NCI-H82 (cell line): ENCODE results near the gene RPA3.

Experiments
- DNase-seq: peaks from one replicate; lab custom pipeline; 2025; lab: John Stamatoyannopoulos, UW

Gene RPA3

DNA sequence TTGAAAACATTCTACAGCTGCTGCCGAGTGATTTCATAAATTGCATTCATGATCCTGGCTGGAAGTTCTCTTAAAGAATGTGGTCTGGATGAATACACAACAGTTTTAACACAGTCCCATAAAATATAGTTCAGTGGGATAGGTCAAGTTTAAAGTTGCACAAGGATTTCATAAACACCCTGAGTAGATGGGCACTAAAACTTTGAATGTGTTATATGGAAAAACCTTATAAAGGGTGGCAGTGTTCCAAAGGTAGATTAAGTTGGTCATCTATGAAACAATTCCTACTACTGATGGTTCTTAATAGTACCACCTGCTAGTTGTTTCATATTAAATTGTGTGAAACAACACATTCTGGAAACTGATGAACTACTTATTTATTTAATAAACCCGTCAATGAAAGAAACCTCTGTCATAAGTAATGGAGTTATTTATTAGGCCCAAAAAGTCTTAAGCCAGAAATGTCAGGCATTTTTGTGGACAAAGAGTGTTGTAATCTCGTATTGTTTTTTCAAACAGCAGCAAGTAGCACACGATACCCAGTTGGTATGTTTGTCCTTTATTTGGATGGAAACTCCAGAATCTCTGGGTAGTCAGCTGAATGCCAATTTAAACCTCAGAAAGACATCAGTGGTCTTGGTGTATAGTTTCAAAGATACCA is 14.3 kb upstream of the RPA3 start:
- no peak for DNase-seq

DNA sequence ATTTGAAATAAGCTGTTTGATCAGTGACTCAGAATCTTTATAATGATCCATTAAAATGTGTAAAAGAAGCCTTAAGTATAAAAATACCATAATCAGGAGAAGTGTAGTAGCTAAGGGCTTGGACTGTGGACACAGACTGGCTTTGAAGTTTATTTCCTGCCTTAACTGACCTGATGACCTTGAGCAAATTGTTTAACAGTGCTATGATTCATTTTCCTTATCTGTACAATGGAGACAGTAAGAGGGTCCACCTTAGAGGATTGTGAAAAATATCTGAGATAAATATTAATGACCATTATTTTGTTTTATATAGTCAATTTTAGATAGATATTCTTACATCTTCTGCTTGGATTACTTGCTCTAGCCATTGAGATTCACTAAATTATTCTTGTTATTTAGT is 13.3 kb upstream of the RPA3 start:
- DNase-seq: no peak

DNA sequence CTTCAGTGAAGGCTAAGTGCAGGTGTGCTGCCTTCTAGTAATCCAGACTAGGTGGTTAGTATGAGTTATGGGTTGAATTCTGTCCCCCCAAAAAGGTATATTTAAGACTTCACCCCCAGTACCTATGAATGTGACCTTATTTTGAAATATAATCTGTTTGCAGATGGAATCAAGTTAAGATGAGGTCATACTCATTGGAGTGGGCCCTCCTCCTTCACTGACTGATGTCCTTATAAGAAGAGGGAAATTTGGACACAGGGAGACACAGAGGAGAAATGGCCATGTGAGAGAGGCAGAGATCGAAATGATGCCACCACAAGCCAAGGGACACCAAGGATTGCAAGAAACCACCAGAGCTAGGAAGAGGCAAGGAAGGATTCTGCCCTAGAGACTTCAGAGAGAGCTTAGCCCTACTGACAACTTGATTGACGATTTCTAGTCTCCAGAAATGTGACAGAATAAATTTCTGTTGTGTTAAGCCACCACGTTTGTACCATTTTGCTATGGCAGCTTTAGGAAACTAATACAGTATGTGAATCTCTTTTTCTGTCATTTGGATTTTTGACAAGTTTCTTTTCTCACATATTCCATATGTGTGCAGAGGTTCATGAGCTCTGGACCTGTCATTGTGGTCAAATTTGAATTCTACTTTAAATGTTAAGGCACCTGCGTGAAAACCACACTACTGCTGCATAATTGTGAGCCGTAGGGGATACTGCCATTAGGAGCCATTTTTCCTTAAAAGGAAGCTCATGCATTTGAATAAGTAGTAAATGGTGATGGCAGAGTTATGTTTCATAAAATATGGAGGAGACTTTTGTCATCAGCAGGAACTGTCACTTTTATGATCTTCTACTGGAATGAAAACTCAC is 2.6 kb upstream of the RPA3 start:
- peak; percentile 52 for DNase-seq

DNA sequence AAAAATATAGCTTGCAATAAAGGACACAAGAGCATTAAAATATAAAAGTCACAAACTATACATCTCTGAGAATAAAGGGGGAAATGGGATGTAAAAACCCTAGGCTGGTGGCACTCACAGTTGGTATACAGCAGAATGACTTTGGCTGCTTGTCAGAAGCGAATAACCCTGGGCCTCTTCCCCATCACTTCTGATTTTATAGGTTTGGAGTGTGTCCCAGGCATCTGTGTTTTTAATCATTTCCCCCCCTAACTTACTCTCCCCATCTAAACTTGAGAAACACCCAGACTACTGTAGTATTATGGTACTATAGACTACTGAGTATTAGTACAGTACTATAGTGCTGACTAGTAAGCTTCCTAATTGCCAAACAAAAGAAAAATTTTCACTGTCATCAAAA is 1.8 kb upstream of the RPA3 start:
- peak; percentile 25 for DNase-seq

DNA sequence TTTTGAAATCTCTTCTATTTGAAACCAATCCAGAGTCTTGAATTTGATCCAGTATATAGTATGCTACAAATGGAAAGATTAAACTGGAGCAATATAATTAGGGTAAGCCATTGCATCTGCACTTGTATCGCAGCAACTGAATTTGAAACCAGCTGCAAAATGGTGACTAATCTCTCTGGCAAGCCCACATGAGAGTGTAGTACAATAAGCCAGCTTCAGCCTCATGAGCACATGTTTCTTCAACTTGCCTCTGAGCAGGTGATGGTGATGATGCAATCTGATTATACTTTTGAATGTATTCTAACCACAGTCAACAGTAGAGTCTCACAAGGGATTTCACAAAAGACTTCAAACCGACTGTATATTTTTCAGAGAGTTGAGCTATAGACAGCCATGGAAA is 829 bp upstream of the RPA3 start:
- peak; percentile 96 for DNase-seq

DNA sequence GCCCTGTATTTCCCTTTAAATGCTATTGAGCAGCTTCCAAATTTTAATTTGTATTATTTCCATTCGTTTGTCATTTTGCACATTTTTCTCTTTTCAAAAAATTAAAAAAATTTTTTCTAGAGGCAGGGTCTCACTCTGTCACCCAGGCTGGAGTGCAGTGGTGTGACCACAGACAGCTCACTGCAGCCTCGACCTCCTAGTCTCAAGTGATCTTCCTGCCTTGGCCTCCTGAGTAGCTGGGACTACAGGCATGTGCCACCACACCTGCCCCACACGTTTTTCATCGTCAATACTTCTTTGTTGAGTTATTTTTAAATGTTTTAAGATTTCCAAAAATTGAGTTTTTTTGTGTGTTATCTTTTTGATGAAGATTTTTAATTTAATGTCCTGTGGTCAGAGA is 4.7 kb downstream of the RPA3 start:
- no peak for DNase-seq

DNA sequence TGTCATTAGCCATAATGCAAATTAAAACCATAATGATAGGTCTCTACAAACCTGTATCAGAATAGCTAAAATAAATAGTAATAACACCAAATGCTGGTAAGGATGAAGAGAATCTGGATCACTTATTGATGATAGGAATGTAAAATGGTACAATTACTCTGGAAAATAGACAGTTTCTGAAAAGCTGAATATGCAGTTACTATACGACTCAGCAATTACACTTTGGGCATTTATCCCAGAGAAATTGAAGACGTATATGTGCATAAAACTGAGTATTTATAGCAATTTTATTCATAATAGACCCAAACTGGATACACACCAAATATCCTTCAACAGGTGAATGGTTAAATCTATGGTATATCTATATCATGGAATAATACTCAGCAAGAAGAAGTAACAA is 7.9 kb downstream of the RPA3 start:
- no peak for DNase-seq

DNA sequence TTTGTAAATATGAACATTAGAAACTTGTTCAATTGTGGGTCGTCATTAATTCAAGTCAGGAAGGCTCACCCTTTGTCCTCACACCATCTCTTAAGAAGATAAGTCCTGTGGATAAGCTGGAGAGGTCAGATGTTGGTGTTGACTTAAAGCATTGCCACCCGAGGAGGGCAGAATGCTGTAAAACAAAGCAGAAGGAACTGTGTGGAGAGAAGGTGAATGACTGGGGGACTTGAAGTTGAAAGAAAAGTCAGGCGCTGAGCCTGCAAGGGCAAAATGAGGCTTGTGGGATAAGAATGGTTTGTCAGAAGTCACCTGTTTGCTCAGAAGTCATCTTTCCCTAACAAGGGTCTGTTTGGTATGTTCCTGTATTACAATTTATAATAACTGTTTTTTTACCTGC is 9.1 kb downstream of the RPA3 start:
- peak; percentile 98 for DNase-seq

DNA sequence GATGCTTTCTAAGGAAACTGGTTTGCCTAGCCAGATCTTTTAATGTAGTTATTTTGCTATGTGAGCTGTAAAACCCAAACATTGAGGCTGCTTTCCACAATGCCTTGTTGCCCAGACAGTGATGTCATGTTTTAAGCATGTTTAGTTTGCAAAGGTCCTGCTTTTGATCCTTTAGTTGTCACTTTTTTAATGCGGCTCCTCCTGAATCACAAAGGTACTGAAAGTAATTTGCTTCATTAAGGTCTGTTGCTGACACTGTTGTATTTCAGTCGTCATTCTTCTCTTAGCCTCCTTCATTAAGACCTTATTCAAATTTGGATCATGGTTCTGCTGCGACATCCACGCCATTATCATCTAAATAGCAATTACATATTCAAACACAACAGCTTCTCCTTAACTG is 10.6 kb downstream of the RPA3 start:
- DNase-seq: peak; percentile 59

DNA sequence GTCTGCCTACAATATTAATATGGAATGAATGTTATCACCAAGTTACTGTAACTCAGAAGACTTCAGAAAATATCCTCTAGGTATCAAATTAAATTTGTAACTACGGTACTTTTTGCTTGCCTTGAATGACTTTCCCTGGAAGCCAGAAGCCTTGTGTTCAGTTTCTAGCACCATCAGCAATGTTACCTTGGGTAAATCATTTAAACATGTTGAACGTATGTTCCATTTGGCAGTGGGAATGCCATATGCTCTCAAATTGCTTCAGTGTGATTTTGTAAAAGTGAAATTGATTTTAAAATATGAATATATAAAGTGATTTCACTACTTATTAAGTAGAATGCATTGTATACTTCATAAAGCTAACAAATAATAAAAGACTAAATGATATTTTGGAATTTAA is 11.2 kb downstream of the RPA3 start:
- DNase-seq: peak; percentile 57

DNA sequence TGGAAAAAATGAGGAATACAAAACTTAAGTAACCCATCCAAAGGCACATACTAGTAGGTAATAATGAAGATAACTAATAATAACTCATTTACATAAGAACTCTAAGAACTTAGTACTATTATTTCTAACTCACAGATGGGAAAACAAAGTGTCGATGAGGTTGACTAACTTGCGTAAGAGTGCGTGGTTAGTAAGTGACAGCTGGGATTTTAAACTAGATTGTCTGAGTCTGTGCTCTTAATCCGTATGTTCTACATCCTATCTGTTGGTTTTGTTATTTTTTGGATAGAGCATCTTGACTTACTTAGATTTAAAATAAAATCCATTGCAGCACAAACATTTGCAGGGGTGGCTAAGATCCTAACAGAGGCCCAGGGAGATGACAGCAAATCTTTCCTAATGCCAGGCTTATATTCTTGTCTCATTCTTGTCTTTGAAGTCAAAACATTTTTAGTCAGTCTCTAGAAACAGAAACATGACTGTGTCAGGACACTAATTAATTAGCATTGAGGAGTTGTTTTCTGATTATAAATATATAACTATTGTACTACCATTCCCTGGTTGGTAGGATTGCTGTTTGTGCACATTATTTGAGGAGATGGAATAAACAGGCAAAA is 11.7 kb downstream of the RPA3 start:
- peak; percentile 86 for DNase-seq

DNA sequence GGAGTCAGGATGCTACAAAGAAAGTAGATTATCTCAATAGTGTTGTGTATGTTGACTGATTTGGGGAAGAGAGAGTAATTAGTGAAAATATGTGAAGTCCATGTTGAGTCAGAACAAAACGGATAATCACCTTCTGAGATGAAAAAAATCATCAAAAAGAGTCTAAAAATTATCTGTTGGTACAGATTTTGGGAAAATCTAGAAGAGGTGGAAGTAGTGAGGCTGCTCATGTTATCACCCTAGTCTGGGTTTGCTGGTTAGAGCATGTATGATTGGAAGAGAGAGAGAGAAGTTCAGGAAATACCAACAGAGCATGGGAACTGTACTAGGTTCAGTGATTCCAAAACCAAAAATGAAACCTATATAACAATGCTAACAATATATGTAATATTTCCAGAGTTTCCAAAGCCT is 12.3 kb downstream of the RPA3 start:
- peak; percentile 30 for DNase-seq

DNA sequence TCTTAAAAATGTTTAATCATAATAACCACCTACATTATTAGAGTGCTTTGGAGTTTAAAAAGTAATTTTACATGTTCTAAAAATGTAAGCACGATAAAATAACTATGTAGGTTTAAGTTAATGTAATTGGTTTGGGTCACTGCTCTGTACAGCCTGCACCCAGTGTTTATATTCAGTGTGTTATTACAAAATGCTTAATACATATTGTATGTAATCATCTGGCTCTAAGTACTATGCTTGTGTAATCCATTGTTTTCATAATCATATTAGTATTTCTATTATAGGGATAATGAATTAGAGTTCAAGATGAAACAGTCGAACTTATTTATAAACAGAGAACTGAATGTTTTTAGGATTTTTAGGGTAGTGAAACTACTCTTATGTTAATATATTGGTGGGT is 13.1 kb downstream of the RPA3 start:
- no peak for DNase-seq

DNA sequence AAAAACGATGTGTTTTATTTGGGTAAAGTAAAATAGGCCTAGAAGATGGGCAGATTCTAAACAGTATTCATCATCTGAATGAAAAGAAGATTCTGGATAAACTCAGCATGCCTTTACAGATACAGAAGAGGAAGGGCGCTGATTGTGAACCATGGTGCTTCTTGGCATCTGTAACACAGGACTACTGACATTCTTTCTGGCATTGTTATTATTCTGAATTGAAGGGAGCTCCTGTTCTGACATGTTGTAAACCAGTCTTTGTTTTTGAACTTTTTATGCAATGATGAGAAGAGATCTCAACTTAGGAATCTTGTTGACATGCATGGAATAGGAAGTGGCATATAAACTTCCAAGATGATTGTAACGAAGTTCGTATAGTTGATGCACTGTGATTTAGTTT is 13.5 kb downstream of the RPA3 start:
- DNase-seq: no peak

DNA sequence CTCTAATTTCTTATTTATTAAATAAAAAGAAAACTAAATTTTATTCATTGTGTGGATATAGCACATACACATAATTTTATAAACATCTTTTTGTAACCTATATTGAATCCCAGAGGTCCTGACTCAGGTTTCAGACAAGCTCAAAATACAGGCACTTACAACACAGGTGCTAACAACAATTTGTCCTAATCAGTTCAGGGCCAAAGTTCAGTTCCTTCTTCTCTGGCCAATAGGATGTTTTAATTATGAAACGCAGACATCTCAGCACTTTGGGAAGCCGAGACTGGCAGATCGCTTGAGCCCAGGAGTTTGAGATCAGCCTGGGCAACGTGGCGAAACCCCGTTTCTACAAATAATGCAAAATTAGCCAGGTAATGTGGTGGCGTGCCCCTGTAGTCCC is 15.0 kb downstream of the RPA3 start:
- no peak for DNase-seq

DNA sequence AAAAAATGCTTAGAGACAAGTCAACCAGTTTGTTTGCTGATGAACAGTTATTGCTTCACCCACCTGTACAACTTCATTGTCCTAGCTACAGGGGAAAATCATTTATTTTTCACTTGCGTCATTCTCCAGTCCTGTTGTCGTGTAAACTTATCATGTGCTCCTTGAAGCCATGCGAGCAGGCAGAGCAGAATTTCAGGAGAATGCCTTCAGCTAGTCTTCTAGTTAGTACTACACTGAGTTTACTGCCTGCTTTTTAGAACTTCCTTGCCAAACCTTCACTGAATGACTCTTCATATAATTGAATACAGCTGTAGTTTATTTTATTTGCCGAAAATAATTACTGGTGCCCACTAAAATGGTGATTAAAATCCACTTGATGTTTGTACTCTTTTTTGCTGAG is 15.6 kb downstream of the RPA3 start:
- DNase-seq: peak; percentile 9

DNA sequence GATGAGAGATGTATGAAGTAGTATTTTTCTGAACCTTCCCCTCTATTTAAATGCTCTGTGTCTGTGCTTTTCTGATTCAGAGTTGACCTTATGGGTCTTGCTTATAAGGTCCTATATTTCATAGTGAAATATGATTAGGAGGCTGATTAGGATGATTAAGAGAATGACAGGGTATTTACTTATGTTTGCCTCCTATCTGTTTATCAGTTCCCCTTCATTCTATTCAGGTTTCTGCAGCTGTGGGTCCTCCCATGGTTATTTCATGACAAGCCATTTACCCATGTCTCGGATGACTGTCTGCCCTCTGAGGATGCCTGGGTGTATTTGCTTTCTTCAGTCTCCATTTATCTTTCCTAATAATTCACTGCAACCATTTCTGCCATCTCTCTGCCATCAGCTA is 16.9 kb downstream of the RPA3 start:
- DNase-seq: no peak

DNA sequence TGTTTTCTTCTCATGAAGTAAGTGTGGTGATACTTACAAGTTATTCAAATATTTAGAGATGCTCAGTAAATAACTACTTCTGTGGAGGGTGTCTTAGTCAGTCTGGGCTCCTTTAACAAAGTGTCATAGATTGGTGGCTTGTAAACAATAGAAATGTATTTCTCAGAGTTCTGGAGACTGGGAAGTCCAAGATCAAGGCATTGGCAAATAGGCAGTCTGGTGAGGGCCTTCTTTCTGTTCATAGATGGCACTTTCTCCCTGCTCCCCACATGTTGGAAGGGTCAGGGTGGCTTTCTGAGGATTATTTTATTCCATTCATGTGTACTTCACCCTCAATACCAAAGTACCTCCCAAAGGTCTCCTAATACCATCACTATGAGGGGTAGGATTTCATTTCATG is 18.4 kb downstream of the RPA3 start:
- DNase-seq: no peak

DNA sequence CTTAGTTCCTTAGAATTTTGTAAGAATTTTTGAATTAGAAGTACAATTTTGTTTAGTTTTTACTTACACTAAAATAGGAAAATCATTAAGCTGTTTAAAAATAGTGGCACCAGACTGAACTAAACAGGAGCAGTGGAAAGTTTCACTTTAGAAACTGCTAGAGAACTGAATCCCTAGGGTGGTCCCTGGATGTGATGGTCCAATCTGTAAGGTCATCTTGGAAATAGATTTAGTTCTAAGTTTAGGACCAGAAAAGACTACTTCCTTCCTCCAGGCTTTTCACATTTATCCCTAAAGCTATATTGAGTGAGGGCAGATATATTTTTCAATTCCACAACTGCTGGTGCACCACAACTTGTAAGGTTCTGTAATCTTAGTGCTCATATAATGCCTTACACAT is 19.0 kb downstream of the RPA3 start:
- DNase-seq: no peak

DNA sequence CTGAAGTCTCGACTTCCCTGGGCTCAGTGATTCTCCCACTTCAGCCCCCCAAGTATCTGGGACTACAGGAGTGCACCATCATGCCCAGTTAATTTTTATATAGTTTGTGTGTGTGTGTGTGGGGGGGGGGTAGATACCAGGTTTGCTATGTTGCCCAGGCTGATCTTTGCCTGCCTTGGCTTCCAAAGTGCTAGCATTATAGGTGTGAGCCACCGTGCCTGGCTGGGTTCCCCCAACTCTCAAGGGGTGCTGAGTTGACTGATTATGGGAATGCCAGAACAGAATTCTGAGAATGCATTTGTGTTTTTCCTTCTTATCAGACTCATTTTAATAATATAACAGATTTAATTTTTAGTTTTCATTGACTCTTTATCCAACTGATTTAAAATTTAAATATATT is 19.5 kb downstream of the RPA3 start:
- no peak for DNase-seq

DNA sequence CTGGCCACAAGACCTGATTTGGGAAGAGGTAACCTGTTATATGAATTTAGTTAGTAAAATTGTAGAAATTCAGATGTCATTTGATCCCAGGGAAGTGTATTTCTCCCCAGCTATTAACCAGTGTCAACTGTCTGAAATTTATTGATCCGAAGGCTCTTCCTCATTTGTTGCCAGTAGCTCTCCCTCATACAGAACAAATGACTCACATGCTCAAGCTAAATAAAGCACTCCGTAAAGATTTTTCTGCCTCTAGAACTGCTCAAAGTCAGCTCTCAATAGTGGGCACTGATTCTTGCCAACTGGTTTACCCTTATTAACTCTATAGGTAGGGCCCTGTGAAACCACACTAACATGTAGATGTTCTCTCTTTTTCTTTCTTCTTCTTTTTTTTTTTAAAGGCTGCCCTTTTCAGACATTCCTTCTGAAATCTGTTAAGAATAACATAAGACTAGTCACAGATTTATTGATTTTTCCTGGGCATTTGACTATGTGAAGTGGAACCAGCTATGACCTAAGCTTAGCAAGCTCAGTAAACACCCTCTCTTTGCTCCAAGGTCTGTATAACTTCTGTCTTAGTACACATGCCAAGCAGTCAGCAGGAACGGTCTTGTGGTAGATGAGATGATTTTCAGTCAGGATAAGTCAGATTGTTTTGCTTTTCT is 21.8 kb downstream of the RPA3 start:
- DNase-seq: no peak

DNA sequence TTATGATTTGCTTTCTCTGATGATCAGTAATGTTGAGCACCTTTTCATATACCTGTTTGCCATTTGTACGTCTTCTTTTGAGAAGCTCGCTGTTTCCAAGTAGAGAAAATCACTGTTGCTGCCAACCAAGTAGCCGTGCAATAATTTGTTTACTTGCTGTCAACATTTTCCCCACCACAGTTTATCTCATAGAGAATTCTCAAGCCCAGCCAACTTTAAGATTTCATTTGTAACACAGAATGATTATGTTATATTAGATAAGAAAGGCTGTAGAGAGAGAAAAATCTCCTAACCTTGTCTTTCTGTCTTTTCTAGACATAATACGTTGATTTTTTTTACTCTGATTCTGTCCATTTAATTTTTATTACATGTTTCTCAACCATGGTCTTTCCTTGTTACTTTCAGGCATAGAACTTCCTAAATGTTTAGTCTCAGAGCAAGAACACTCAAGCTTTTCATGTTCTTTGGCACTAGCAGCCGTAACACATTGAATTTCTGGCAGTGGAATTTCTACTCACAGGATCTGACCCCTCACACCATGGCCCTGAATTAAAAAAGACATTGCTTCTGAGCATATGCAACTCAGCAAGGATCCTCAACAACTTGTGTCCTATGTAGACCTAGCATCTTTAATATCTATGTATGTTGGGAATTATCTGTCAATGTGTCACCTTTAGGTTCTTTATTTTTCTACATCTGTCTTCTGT is 23.1 kb downstream of the RPA3 start:
- no peak for DNase-seq
